BJ (cell line): Measurements from ENCODE around the gene OR4N2. TPM values are rescaled to one million over a fixed set of nuclear protein-coding genes. Genes with fewer than 3 reads are reported as not detected.
"Not testable (repeated sequence)": the region's sequence is repeated elsewhere in the genome, so short reads cannot be mapped to it uniquely, and the experiment has no call there.

Source experiments
- CTCF ChIA-PET: fragments of 350-600 bp; formaldehyde crosslinking; extraction: SDS; loops from one replicate; lab custom pipeline; 2021; ENCODE audit warnings: antibody characterized with exemption, inconsistent platforms; lab: Yijun Ruan, JAX
- POLR2A ChIA-PET: fragments of 300-600 bp; sonication (Branson Sonifier 250); formaldehyde crosslinking; extraction: SDS; loops from one replicate; lab custom pipeline; 2021; ENCODE audit warnings: antibody characterized with exemption; lab: Charles Lee
- DNase-seq: peaks from one replicate; pipeline ENCODE4 v3.0.0-alpha.2; 2011; ENCODE audit warnings: low read depth
- H3K27me3 ChIP-seq: 2 replicates; pipeline ENCODE4 v1.6.0; 2011; ENCODE audit warnings: low read length; ENCODE audit not compliant: control insufficient read depth, insufficient read depth
- H3K36me3 ChIP-seq: 2 replicates; pipeline ENCODE4 v1.5.1; 2011; ENCODE audit warnings: low read length; ENCODE audit not compliant: control insufficient read depth, insufficient read depth
- H3K4me3 ChIP-seq: 2 replicates; pipeline ENCODE4 v1.5.1; 2011; ENCODE audit warnings: low read depth, mild to moderate bottlenecking, control low read depth, low read length
- CTCF ChIP-seq: IDR thresholded peaks from 2 replicates; pipeline ENCODE4 v1.5.1; 2011; ENCODE audit warnings: low read depth, mild to moderate bottlenecking, control low read depth, inconsistent platforms, low read length, moderate library complexity; ENCODE audit not compliant: insufficient read depth
- polyA plus RNA-seq: library from polyadenylated mRNA; depleted of rRNA; stranded (reverse); fragments of >200 nt; gene quantifications from 2 replicates; pipeline ENCODE4 v1.2.3, GENCODE V29; 2011

OR4N2 gene
- polyA plus RNA-seq, 1 experiment, result not detected

- POLR2A ChIA-PET, result no interaction called here
- no peak for TF ChIP-seq CTCF
- Histone ChIP-seq H3K36me3 (no peaks in the 10 kb centered on the region), H3K4me3 (no peak overlapping the region), H3K27me3 (no peaks in the 10 kb centered on the region)
- CTCF ChIA-PET, result no interaction called here
- DNase-seq, result no peak
These were observed 19.6 kb downstream of the OR4N2 start for GRCh38 chr14:19823178-19823577.

- TF ChIP-seq CTCF, result no peak
- DNase-seq, result no peak
- ChIA-PET POLR2A (no interaction called here), CTCF (no interaction called here)
- no peak overlapping the region for H3K4me3 ChIP-seq
- no peaks in the 10 kb centered on the region for H3K27me3 ChIP-seq
- no peaks in the 10 kb centered on the region for H3K36me3 ChIP-seq
These were observed 20.2 kb downstream of the OR4N2 start for GRCh38 chr14:19823765-19824164.

GRCh38 chr14:19827626-19828244, 24.2 kb downstream of the OR4N2 start:
- CTCF ChIA-PET, POLR2A ChIA-PET, DNase-seq, H3K36me3 ChIP-seq, H3K4me3 ChIP-seq, H3K27me3 ChIP-seq: not testable (repeated sequence)

- no peak overlapping the region for H3K4me3 ChIP-seq
- ChIA-PET POLR2A (no interaction called here), CTCF (no interaction called here)
- DNase-seq, result no peak
- no peak for TF ChIP-seq CTCF
- H3K36me3 ChIP-seq, result no peaks in the 10 kb centered on the region
- H3K27me3 ChIP-seq, result no peaks in the 10 kb centered on the region
These were observed 24.7 kb downstream of the OR4N2 start for GRCh38 chr14:19828314-19828713.

- H3K27me3 ChIP-seq, POLR2A ChIA-PET, CTCF ChIA-PET, DNase-seq, H3K36me3 ChIP-seq, H3K4me3 ChIP-seq: not testable (repeated sequence)
These were observed 30.8 kb downstream of the OR4N2 start for GRCh38 chr14:19834203-19834848.

GRCh38 chr14:19838433-19838832, 34.9 kb downstream of the OR4N2 start:
- no peaks in the 10 kb centered on the region for H3K27me3 ChIP-seq
- DNase-seq, result no peak
- CTCF ChIA-PET, result no interaction called here
- POLR2A ChIA-PET, result no interaction called here
- no peaks in the 10 kb centered on the region for H3K36me3 ChIP-seq
- no peak overlapping the region for H3K4me3 ChIP-seq
- no peak for TF ChIP-seq CTCF
